K562 treated with DMSO at 1 percent for 48 hours (cell line): ENCODE results near the gene FZD7. TPM values are rescaled to one million over a fixed set of nuclear protein-coding genes. Genes with fewer than 3 reads are reported as not detected.

Experiments used
- total RNA-seq: library from RNA; unstranded; fragments of 300-600 nt; gene quantifications from 2 replicates; pipeline ENCODE4 v1.2.3, GENCODE V29; 2022; ENCODE audit warnings: low replicate concordance; ENCODE audit errors: extremely low read depth

The FZD7 gene
- total RNA-seq, result not detected in 2 replicates

DNA sequence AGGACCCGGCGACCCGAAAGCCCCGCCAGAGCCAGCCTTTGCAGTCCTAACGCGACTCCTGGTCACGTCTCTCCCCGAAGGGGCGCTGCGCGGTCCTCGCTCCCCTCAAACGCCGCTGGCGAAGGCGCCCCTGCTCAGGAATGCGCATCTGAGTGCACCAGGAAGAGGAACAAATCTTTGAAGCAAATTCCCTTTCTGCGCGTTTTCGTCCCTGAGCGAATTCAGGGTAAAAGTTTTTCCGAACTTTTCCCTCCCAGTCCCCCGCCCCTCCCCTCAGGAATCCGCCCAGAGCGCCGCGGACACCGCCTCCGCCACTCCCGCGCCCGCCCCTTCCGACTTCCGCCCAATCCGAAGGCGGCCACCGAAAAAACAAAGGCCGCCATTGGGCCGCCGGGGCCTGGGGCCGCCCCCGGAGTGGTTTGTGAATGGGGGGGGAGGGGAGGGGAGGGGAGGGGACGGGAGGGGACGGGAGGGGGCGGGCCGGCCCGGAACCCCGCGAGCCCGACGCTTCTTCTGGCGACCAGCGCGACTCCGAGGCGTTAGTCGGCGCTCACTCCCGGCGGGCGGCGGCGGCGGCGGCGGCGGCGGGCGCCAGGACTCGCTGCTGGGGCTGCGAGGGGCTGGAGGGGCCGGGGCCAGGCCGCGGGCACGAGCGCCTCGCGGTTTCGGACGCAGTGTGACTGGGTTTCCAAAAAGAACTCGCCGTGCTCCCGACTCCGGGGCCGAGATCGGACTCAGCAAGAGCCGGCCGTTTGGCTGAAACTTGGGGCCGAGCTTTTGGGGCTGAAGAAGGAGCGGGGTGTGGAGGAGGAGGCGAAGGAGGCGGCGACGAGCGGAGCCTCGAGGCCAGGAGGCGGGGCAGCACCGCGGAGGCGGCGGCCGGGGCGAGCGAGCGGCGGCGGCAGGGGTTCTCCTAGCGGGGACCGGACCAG lies at the start of gene FZD7:
TSS of gene FZD7 (plus strand) at position 539 of the 932 bp plus-strand sequence. CDS start 793 bp downstream, outside the sequence.

GRCh38 chr2:202072737-202073401 lies 39.2 kb downstream of the FZD7 start, which contains the start of gene KIAA2012:
Gene KIAA2012, plus strand, starts transcription at chr2:202073255. Its CDS starts 373 bp downstream, at chr2:202073628.

Other genes with a start within 250 kb of the FZD7 start
- not detected in 2 replicates for gene CDK15, start 227.3 kb upstream of the FZD7 start, total RNA-seq
- gene KIAA2012, start 39.4 kb downstream of the FZD7 start, total RNA-seq, result not detected in 2 replicates
- not detected in 2 replicates for gene SUMO1, start 204.7 kb downstream of the FZD7 start, total RNA-seq
- 195 TPM in 1 of 2 replicates, not detected in the other for gene NOP58, start 231.9 kb downstream of the FZD7 start, total RNA-seq